K562 (cell line): ENCODE measurements around the gene NME2. TPM values are rescaled to one million over a fixed set of nuclear protein-coding genes. Genes with fewer than 3 reads are reported as not detected.
A peak's percentile ranks its signal among the peaks of the same experiment; 100 is the strongest.

Experiments
- EHMT2 ChIP-seq: fragments of 450-650 bp; IDR thresholded peaks from 2 replicates; pipeline ENCODE4 v1.6.1; 2018; ENCODE audit warnings: antibody characterized with exemption
- ELF2 ChIP-seq: fragments of 250-450 bp; sonication (Bioruptor Pico); IDR thresholded peaks from 2 replicates; pipeline ENCODE4 v1.5.0; 2021; ENCODE audit warnings: mild to moderate bottlenecking
- GATA2 ChIP-seq: sonication (generic); formaldehyde crosslinking; IDR thresholded peaks from 2 replicates; pipeline ENCODE4 v1.4.0; 2020; ENCODE audit warnings: mild to moderate bottlenecking, missing genetic modification reagents
- MGA ChIP-seq: fragments of 450-650 bp; IDR thresholded peaks from 2 replicates; pipeline ENCODE4 v1.6.1; 2016; ENCODE audit warnings: mild to moderate bottlenecking, moderate library complexity
- NCOA1 ChIP-seq: fragments of 450-650 bp; IDR thresholded peaks from 2 replicates; pipeline ENCODE4 v1.6.1; 2016; ENCODE audit warnings: low read depth
- NR3C1 ChIP-seq: sonication (generic); formaldehyde crosslinking; IDR thresholded peaks from 2 replicates; pipeline ENCODE4 v1.8.1; 2022; ENCODE audit warnings: missing genetic modification reagents
- NR4A1 ChIP-seq, 2 experiments: fragments of 250-450 bp in 1 of 2; fragments of 450-650 bp in 1 of 2; sonication (Bioruptor Pico) in 1 of 2; IDR thresholded peaks; 2 replicates each; pipeline versions ENCODE4 v1.4.0 to v1.6.1; 2016 to 2020; ENCODE audit warnings: mild to moderate bottlenecking in 2 of 2, missing compliant biosample characterization in 1 of 2, missing genetic modification characterization in 1 of 2, moderate library complexity in 1 of 2
- PCBP1 ChIP-seq: fragments of 200-400 bp; formaldehyde crosslinking; IDR thresholded peaks from 2 replicates; pipeline ENCODE4 v1.6.1; 2018; ENCODE audit warnings: mild to moderate bottlenecking, low read depth, low read length; ENCODE audit not compliant: poor library complexity, severe bottlenecking
- PHF21A ChIP-seq: fragments of 450-650 bp; IDR thresholded peaks from 2 replicates; pipeline ENCODE4 v1.6.1; 2017; ENCODE audit warnings: low read depth, borderline replicate concordance
- SPI1 ChIP-seq: IDR thresholded peaks from 2 replicates; pipeline ENCODE4 v1.6.1; 2011; ENCODE audit warnings: low read depth, low read length, control low read depth, borderline replicate concordance
- TGIF2 ChIP-seq: sonication (generic); formaldehyde crosslinking; IDR thresholded peaks from 2 replicates; pipeline ENCODE4 v1.8.1; 2022; ENCODE audit warnings: mild to moderate bottlenecking, missing genetic modification reagents, moderate library complexity
- TRIM24 ChIP-seq, 2 experiments: fragments of 450-650 bp; IDR thresholded peaks; 2 replicates each; pipeline ENCODE4 v1.6.1; 2016
- ZC3H11A ChIP-seq: IDR thresholded peaks from 2 replicates; pipeline ENCODE4 v1.6.1; 2012; ENCODE audit warnings: low read depth, low read length, improper control_type of control experiment
- ZNF232 ChIP-seq: sonication (generic); formaldehyde crosslinking; IDR thresholded peaks from 2 replicates; pipeline ENCODE4 v1.8.0; 2022; ENCODE audit warnings: mild to moderate bottlenecking, missing genetic modification reagents
- ZNF274 ChIP-seq: IDR thresholded peaks from 2 replicates; pipeline ENCODE4 v1.6.1; 2011; ENCODE audit warnings: low read depth, mild to moderate bottlenecking, low read length, moderate library complexity, borderline replicate concordance
- polyA plus RNA-seq, 8 experiments: library from polyadenylated mRNA; depleted of rRNA in 4 of 8; stranded (reverse) in 5 of 8; unstranded in 3 of 8; fragments of >200 nt; fragmentation: Nextera tagmentation in 2 of 8; fragmentation: Illumina TruSeq in 1 of 8; extraction: Ambion mirVana in 2 of 8; extraction: Trizol in 1 of 8; gene quantifications; 2 replicates each; pipeline versions ENCODE4 v1.2.1 to v1.2.3, GENCODE V29; 2011 to 2014; ENCODE audit warnings: inconsistent platforms in 1 of 8, missing spikeins in 1 of 8
- total RNA-seq, 7 experiments: library from RNA; depleted of rRNA in 6 of 7; stranded (reverse); fragments of >200 nt in 6 of 7; fragmentation: Illumina TruSeq in 2 of 7; extraction: Trizol in 2 of 7; gene quantifications; 2 replicates each; pipeline versions ENCODE4 v1.2.1 to v1.2.3, GENCODE V29; 2011 to 2021; ENCODE audit warnings: low replicate concordance in 1 of 7

Gene NME2
- total and polyA plus RNA-seq, 9 of the 15 experiments (the other 6 are each of a cell fraction or from before 2014, with no cell fraction given): 684 to 1,202 (median 924) TPM

- TF ChIP-seq MGA (peak; percentile 60; the same call in 1 of the 2 replicates), NR4A1 (CRISPR knock-in tag; IDR thresholded peaks at IDR 0.05) (no peak), NR4A1 (tag; IDR thresholded peaks at IDR 0.05) (no peak), ZC3H11A (no peak), NCOA1 (peak; percentile 57; the same call in 1 of the 2 replicates), ZNF232 (CRISPR knock-in tag) (no peak), PCBP1 (no peak), EHMT2 (peak; percentile 59; the same call in 1 of the 2 replicates), TGIF2 (CRISPR knock-in tag) (no peak), NR3C1 (CRISPR knock-in tag) (no peak), GATA2 (CRISPR knock-in tag) (no peak), TRIM24 (IDR thresholded peaks at IDR 0.05) (peak; percentile 18 to 83; a peak in 2 of 4 replicates), ELF2 (CRISPR knock-in tag) (no peak), PHF21A (0 out of 2 replicates have a peak, but pooled peaks have one; percentile 82), SPI1 (0 out of 2 replicates have a peak, but pooled peaks have one; percentile 14), ZNF274 (no peak)
Observed at GRCh38 chr17:51121620-51122472, 44.4 kb upstream of the NME2 start (continued).
